ENCODE data around the gene MTCH2.

The MTCH2 gene

GRCh38 chr11:47589584-47589976 lies 52.8 kb downstream of the MTCH2 start:
- ChIA-PET POLR2A (ENCODE audit: low non-redundant PET) (no interaction called here), CTCF (interaction anchor here (0.7 kb wide), 1 partner anchor 90 kb away, joined by 3 read pairs; no protein-coding TSS in a partner anchor)
- TF ChIP-seq CTCF (conservative IDR thresholded peaks at IDR 0.05; ENCODE audit: low read depth): no peak
- H3K27ac ChIP-seq: no peak overlapping the region
- no peak for DNase-seq (ENCODE audit: low spot score)

GRCh38 chr11:47589118-47589517 lies 53.2 kb downstream of the MTCH2 start:
- ChIA-PET CTCF (no interaction called here), POLR2A (ENCODE audit: low non-redundant PET) (no interaction called here)
- no peak overlapping the region for H3K27ac ChIP-seq
- DNase-seq (ENCODE audit: low spot score): no peak
- TF ChIP-seq CTCF (conservative IDR thresholded peaks at IDR 0.05; ENCODE audit: low read depth): no peak

GRCh38 chr11:47587723-47588326 lies 54.5 kb downstream of the MTCH2 start:
- no peak for DNase-seq (ENCODE audit: low spot score)
- CTCF ChIA-PET: no interaction called here
- TF ChIP-seq CTCF (conservative IDR thresholded peaks at IDR 0.05; ENCODE audit: low read depth): no peak
- POLR2A ChIA-PET (ENCODE audit: low non-redundant PET): no interaction called here
- no peak overlapping the region for H3K27ac ChIP-seq

- TF ChIP-seq CTCF (conservative IDR thresholded peaks at IDR 0.05; ENCODE audit: low read depth): no peak
- ChIA-PET CTCF (no interaction called here), POLR2A (ENCODE audit: low non-redundant PET) (no interaction called here)
- H3K27ac ChIP-seq: peak overlapping the region; percentile 34
- no peak for DNase-seq (ENCODE audit: low spot score)
Measured at GRCh38 chr11:47587039-47587716, 55.2 kb downstream of the MTCH2 start.

- no peak for DNase-seq (ENCODE audit: low spot score)
- H3K27ac ChIP-seq: peak within 1 kb of the TSS; percentile 34
- ChIA-PET POLR2A (ENCODE audit: low non-redundant PET) (no interaction called here), CTCF (no interaction called here)
- no peak for TF ChIP-seq CTCF (conservative IDR thresholded peaks at IDR 0.05; ENCODE audit: low read depth)
Measured at GRCh38 chr11:47586098-47586855, 56.1 kb downstream of the MTCH2 start, which contains the start of gene FAM180B. Gene FAM180B (plus strand): TSS chr11:47586678. CDS start chr11:47586769, 91 bp downstream.

GRCh38 chr11:47583844-47584243 lies 58.5 kb downstream of the MTCH2 start:
- DNase-seq (ENCODE audit: low spot score): no peak
- ChIA-PET CTCF (no interaction called here), POLR2A (ENCODE audit: low non-redundant PET) (no interaction called here)
- H3K27ac ChIP-seq: no peak overlapping the region
- no peak for TF ChIP-seq CTCF (conservative IDR thresholded peaks at IDR 0.05; ENCODE audit: low read depth)
